K562 (cell line): ENCODE measurements around the gene OR5K1.

Source experiments
- ELF4 ChIP-seq: fragments of 450-650 bp; formaldehyde crosslinking; IDR thresholded peaks from 2 replicates; pipeline ENCODE4 v1.4.0; 2022; ENCODE audit warnings: missing genetic modification characterization
- GABPA ChIP-seq: fragments of 200-800 bp; sonication (Bioruptor generic); conservative IDR thresholded peaks from 2 replicates; pipeline ENCODE4 v1.6.1; 2016; ENCODE audit warnings: low read depth, missing genetic modification characterization, missing compliant biosample characterization
- HNRNPK ChIP-seq: fragments of 200-400 bp; formaldehyde crosslinking; IDR thresholded peaks from one replicate; pipeline ENCODE4 v1.6.1; 2018; ENCODE audit warnings: mild to moderate bottlenecking, low read depth, low read length; ENCODE audit not compliant: poor library complexity, severe bottlenecking
- NFE2 ChIP-seq: IDR thresholded peaks from 2 replicates; pipeline ENCODE4 v1.6.1; 2014; ENCODE audit warnings: antibody characterized with exemption, low read depth
- NFIC ChIP-seq: fragments of 450-650 bp; IDR thresholded peaks from 2 replicates; pipeline ENCODE4 v1.6.1; 2017; ENCODE audit warnings: mild to moderate bottlenecking, inconsistent platforms
- POLR2AphosphoS5 ChIP-seq: IDR thresholded peaks from 2 replicates; pipeline ENCODE4 v1.6.1; 2011; ENCODE audit warnings: mild to moderate bottlenecking, low read depth, low read length, moderate library complexity; ENCODE audit not compliant: control insufficient read depth, insufficient read depth
- POU5F1 ChIP-seq: fragments of 150-350 bp; IDR thresholded peaks from 2 replicates; pipeline ENCODE4 v1.6.1; 2014; ENCODE audit warnings: borderline replicate concordance, low read length, low read depth, mild to moderate bottlenecking; ENCODE audit not compliant: partially characterized antibody
- RAD21 ChIP-seq, 2 experiments: fragments of 250-450 bp in 1 of 2; fragments of 450-650 bp in 1 of 2; sonication (Bioruptor Pico) in 1 of 2; formaldehyde crosslinking in 1 of 2; IDR thresholded peaks in 1 of 2; conservative IDR thresholded peaks in 1 of 2; 2 replicates each; pipeline versions ENCODE4 v1.4.0 to v1.8.0; 2020 to 2022; ENCODE audit warnings: mild to moderate bottlenecking in 2 of 2, moderate library complexity in 1 of 2
- RBFOX2 ChIP-seq: fragments of 200-400 bp; formaldehyde crosslinking; IDR thresholded peaks from 2 replicates; pipeline ENCODE4 v1.6.1; 2017; ENCODE audit warnings: low read depth, mild to moderate bottlenecking, low read length, moderate library complexity
- RBM14 ChIP-seq: fragments of 200-400 bp; formaldehyde crosslinking; IDR thresholded peaks from 2 replicates; pipeline ENCODE4 v1.6.1; 2018; ENCODE audit warnings: low read depth, mild to moderate bottlenecking, low read length, moderate library complexity, borderline replicate concordance; ENCODE audit not compliant: insufficient read depth
- TAF1 ChIP-seq: IDR thresholded peaks from 2 replicates; pipeline ENCODE4 v1.6.1; 2011; ENCODE audit warnings: mild to moderate bottlenecking, low read length, moderate library complexity; ENCODE audit not compliant: insufficient read depth, control insufficient read depth, severe bottlenecking; ENCODE audit errors: extremely low read depth
- TF ChIP-seq, protein P1 (sequence below): sonication (generic); formaldehyde crosslinking; IDR thresholded peaks from 2 replicates; pipeline ENCODE4 v1.9.0; 2022; ENCODE audit warnings: mild to moderate bottlenecking, missing genetic modification reagents
- TF ChIP-seq, protein P2 (sequence below), 3 experiments: IDR thresholded peaks in 2 of 3; conservative IDR thresholded peaks in 1 of 3; 2 replicates each; pipeline ENCODE4 v1.5.1; 2011 to 2012; ENCODE audit warnings: low read length in 3 of 3, mild to moderate bottlenecking in 3 of 3, control low read depth in 2 of 3, improper control_type of control experiment in 1 of 3, inconsistent platforms in 1 of 3, low read depth in 1 of 3, mixed read lengths in 1 of 3, moderate library complexity in 1 of 3; ENCODE audit not compliant: insufficient read depth in 2 of 3

DNA sequence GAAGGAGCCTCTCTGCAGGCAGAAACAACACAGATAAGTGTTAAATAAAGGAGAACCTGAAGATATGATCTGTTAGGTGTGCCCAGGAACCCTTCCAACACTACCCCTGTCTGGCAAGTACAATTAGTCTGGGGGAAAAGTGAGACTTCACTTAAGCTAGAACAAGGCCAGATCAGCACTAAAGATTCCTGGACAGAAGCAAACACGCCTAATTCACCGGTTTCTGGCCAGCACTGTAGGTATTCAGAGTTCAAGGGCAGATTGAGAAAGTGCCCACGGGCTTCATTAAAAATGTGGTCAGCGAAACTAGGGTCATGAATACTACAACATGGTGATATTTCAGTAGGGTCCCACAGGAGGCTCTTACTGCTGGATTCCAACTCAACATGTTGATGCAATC is 28.6 kb upstream of the OR5K1 start:
- TF ChIP-seq, protein P1, sequence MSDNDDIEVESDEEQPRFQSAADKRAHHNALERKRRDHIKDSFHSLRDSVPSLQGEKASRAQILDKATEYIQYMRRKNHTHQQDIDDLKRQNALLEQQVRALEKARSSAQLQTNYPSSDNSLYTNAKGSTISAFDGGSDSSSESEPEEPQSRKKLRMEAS (CRISPR knock-in tag): no peak
- TF ChIP-seq, protein P2, sequence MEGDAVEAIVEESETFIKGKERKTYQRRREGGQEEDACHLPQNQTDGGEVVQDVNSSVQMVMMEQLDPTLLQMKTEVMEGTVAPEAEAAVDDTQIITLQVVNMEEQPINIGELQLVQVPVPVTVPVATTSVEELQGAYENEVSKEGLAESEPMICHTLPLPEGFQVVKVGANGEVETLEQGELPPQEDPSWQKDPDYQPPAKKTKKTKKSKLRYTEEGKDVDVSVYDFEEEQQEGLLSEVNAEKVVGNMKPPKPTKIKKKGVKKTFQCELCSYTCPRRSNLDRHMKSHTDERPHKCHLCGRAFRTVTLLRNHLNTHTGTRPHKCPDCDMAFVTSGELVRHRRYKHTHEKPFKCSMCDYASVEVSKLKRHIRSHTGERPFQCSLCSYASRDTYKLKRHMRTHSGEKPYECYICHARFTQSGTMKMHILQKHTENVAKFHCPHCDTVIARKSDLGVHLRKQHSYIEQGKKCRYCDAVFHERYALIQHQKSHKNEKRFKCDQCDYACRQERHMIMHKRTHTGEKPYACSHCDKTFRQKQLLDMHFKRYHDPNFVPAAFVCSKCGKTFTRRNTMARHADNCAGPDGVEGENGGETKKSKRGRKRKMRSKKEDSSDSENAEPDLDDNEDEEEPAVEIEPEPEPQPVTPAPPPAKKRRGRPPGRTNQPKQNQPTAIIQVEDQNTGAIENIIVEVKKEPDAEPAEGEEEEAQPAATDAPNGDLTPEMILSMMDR (IDR thresholded peaks at IDR 0.05 in 2 of 3, conservative IDR thresholded peaks at IDR 0.05 in 1 of 3; ENCODE audit: insufficient read depth in 2 of 3, low read depth in 1 of 3, low read length in 3 of 3): no peak
- TF ChIP-seq NFE2: no peak
- no peak for TF ChIP-seq POLR2AphosphoS5
- TF ChIP-seq GABPA (tag): no peak
- TF ChIP-seq HNRNPK: no peak
- TF ChIP-seq TAF1: no peak
- no peak for TF ChIP-seq NFIC
- no peak for TF ChIP-seq ELF4 (CRISPR knock-in tag)
- no peak for TF ChIP-seq RBM14
- no peak for TF ChIP-seq POU5F1
- no peak for TF ChIP-seq RAD21 (CRISPR knock-in tag; conservative IDR thresholded peaks at IDR 0.05 in 1 of 2, IDR thresholded peaks at IDR 0.05 in 1 of 2)
- no peak for TF ChIP-seq RBFOX2
